GM19238 (cell line): ENCODE data around the gene OR6C3.
"Not testable (repeated sequence)": the region's sequence is repeated elsewhere in the genome, so short reads cannot be mapped to it uniquely, and the experiment has no call there.

Experiments
- DNase-seq: peaks from one replicate; pipeline ENCODE4 v3.0.0; 2011; ENCODE audit warnings: low spot score; ENCODE audit not compliant: insufficient read length

Gene OR6C3

DNA sequence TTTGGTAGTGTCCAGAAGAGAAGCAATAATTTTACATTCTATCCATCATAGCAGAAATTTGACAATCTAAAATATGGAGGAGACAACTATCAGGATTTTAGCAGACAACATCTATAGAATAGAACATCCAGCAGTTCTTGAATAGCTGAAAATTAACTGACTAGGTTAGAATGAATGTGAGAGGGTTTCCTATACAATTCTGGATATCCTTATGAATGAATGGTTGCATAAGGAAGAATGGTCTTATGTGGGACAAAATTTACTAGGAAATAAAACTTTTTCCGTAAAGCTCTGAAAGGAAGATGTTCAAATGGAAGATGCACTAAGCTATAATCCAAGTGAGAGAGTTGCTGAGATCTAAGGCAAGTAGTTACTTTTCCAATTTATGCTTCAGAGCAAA lies at the start of gene OR6C3:
OR6C3 (plus strand) TSS at position 301 of the 400 bp plus-strand sequence. CDS start 955 bp downstream, outside the sequence.
- no peak for DNase-seq

DNA sequence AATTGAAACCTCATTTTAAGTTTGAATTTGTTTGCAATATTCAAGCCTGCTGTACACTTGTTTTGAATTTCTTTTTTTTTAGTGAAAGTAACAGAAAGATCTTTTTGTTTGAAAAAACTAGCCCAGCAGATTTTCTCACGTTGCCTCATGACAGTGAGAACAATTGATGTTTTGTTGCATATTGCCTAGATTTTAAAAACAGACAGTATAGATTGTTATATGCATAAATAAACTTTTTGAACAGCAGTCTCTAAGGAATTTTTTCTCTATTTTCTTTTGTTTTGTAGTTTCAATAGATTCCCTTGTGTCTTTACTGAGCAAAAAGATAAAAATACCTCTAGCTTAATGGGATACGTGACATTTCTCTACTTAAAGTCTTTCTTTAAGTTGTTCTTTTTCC lies 49.6 kb upstream of the OR6C3 start:
- DNase-seq = no peak

DNA sequence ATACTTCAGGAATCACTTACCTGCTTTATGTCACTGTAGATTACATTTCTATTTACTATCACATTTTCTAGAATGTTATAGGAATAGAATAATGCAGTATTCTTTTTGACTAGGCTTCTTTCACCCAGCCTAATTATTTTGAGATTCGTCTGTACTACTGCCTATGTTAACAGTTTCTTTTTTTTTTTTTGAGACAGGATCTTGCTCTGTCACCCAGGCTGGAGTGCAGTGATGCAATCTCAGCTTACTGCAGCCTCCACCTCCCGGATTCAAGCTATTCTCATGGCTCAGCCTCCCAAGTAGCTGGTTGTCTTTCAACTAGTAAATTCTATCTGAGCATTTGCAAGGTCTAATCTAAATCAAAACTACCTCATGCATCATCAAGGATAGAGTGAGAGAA lies 40.5 kb upstream of the OR6C3 start:
- DNase-seq = no peak

DNA sequence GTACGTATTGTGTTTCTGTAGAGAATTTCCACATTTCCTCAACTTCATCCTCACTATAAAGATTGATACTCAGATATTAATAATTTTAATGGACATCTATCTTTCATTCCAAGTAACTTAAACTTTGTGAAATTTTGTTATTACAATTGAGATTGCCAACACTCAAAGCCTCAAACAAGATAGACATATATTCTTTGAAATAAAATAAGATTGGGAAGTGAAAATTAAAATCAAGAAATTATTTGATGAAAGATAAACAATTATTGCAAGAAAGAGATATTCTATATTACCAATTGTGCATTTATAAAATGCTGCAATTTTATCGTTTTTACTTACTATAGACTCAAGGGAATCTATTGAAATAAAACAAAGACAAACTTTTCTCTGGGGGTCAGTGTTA lies 34.1 kb upstream of the OR6C3 start, which contains the start of gene OR6C6:
OR6C6 (minus strand) TSS at position 101 of the 400 bp plus-strand sequence. CDS start 1,337 bp downstream, outside the sequence.
- DNase-seq = no peak

DNA sequence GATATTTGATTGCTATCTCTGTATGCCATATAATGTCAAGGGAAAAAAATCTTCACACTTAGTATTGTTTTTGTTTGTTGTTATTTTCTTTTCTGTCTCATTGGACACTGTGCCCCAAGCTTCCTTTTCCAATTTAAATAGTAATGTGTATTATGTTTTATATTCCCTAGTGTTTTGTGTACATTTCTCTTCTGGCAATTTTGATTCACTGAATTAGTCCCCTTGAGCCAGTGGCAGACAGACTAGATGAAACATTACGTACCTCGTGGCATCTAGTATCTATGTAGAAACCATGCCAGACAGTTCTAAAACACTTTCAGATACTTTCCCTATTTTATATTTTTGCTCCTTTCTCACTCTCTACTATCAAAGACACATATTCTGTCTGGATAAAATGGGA lies 16.5 kb upstream of the OR6C3 start, which contains the start of gene OR6C1:
OR6C1 (plus strand) TSS at position 301 of the 400 bp plus-strand sequence. CDS start 6,257 bp downstream, outside the sequence.
- DNase-seq = no peak

DNA sequence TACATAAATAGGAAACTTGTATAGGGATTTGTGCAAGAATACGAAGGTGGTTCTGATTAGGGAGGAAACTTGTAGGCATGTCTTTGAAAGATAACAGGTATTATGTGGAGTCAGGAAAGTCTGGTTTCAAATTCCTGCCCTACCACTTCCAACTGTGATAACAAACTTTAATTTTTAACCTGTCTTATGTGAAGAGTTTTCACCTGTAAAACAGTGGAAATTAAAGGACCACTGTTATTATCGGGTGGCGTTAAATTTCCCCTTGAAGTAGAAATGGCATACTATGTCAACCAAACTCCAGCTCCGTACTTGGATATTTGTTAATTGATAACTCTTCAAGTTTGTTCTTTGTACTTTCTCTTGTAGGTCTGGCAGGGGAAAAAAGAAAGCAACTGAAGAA lies 10.3 kb upstream of the OR6C3 start:
- DNase-seq = no peak

DNA sequence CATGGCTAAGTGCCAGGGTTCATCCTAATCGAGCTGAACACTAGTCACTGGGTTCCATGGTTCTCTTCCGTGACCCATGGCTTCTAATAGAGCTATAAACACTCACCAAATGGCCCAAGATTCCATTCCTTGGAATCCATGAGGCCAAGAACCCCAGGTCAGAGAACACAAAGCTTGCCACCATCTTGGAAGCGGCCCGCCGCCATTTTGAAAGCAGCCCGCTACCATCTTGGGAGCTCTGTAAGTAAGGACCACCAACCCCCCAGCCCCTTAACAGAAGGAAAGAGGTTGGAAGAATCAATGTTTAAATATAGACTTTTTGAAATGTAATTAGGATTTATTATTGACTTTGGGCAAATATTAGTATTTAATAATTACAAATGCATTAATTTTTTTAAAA lies 4.7 kb upstream of the OR6C3 start:
- DNase-seq = not testable (repeated sequence)

DNA sequence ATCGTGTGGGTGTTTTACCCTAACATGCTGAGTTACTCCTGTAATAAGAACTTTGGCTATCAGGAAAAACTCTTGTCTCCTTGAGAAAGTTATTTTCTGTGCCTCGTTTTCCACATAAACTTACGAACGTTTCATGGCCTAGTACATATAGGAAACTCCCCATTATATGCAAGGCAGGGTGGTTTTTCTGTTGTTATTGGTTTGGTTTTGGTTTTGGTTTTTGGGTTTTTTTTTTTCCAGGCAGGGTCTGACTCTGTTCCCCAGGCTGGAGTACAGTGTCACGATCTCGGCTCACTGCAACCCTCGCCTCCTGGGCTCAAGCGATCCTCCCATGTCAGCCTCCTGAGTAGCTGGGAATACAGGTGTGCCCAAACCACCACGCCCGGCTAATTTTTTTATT lies 5.5 kb downstream of the OR6C3 start:
- DNase-seq = no peak

DNA sequence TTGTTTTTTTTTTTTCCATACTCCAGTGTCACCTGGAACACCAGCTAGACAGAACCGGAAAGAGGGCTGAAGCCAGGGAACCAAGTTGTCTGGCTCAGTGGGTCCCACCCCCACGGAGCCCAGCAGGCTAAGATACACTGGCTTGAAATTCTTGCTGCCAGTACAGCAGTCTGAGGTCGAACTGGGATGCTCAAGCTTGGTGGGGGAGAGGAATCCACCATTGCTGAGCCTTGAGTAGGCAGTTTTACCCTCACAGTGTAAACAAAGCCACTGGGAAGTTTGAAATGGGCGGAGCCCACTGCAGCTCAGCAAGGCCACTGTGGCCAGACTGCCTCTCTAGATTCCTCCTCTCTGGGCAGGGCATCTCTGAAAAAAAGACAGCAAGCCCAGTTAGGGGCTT lies 24.8 kb downstream of the OR6C3 start:
- DNase-seq = not testable (repeated sequence)

DNA sequence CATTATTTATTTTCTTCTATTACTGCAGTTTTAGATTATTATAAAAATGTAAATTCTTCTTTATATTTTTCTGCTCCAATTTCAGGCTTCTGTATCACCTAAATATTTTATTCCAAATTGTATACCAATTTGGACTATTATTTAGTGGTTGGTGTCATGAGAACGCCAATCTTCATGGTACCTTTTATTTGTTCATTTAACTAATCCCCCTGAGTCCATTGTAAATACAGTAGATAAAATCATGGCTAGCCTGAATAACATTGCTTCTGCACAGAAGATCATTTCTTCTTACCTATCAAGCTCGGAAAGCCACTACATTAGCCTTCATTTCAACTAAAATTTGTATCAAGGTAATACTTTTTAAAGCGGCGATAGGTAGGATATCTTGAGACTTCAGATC lies 32.1 kb downstream of the OR6C3 start, which contains the start of gene OR6C75:
OR6C75 (plus strand) TSS at position 301 of the 400 bp plus-strand sequence. CDS start 2,136 bp downstream, outside the sequence.
- DNase-seq = no peak

DNA sequence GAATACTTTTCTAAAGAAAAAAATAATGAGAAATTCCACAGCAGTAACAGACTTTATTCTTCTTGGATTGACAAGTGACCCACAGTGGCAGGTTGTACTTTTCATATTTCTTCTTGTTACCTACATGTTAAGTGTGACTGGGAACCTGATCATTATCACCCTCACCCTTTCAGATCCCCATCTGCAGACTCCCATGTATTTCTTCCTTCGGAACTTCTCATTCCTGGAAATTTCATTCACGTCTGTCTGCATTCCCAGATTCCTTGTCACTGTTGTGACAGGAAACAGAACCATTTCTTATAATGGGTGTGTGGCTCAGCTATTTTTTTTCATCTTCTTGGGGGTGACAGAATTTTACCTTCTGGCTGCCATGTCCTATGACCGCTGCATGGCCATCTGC lies 34.5 kb downstream of the OR6C3 start:
- no peak for DNase-seq

DNA sequence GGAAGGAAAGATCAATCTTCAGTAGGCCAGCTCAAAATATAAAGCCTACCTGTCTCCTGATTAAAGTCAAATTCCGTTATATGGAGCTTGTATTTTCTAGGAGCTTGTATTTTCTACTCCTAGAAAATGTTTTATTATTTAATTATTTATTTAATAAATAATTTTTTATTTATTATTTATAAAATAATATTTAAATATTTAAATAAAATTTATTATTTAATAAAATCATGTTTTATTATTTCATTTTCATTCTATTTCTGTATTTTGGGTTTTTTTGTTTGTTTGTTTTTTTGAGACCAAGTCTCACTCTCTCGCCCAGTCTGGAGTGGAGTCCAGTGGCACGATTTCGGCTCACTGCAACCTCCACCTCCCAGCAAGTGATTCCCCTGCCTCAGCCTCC lies 42.0 kb downstream of the OR6C3 start:
- DNase-seq = no peak
